Inflammatory macrophage treated with lipopolysaccharide for 4 hours (primary cell): ENCODE results near the gene PTPN22.
A peak's percentile ranks its signal among the peaks of the same experiment; 100 is the strongest.

ENCODE experiments used
- DNase-seq: peaks from one replicate; pipeline ENCODE4 v3.0.0-alpha.2; 2020

The PTPN22 gene

DNA sequence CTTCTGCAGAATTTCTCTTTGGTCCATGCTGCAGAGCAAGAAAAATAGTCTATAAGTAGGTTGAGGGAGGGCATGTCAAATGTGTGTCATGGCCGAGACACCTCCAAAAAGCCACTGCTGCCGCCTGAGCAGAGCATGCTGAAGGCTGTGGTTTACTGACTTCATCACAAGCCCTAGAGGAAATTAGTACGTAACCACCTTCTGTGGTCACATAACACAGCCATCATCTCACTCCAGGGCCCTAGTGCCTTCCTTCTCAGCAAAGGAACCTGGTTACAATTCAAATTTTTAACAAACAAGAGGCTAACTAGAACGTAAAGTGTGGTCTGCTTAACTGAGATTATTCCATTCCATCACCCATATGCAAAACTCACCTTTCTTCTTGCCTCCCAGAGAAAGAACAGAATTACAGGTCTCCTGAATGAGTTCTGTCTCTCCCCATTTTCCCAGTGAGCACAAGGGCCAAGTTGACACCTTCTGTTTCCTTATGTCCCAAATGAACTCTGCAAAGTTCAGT lies at the start of gene PTPN22:
TSS of gene PTPN22 (minus strand) at position 116 of the 517 bp plus-strand sequence.
- peak; percentile 92 for DNase-seq

DNA sequence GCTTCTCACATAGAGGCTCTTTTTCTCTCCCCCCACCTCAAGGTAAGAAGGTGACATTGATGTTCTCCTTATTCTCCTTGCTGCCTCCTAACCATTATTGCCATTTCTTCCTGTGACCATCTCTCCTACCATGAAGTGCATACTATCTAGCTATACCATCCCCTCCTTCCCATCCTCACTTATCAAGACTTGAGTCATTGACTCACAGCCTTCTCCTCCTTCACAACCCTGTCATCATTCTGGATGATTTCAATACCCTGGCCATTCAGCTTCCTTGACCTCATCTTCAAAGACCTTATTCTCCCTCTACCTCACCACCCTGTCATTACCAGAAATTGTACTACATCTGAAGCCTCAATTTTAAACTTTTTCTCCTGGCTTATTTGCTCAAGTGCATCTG lies 46.7 kb upstream of the PTPN22 start:
- DNase-seq, result no peak

DNA sequence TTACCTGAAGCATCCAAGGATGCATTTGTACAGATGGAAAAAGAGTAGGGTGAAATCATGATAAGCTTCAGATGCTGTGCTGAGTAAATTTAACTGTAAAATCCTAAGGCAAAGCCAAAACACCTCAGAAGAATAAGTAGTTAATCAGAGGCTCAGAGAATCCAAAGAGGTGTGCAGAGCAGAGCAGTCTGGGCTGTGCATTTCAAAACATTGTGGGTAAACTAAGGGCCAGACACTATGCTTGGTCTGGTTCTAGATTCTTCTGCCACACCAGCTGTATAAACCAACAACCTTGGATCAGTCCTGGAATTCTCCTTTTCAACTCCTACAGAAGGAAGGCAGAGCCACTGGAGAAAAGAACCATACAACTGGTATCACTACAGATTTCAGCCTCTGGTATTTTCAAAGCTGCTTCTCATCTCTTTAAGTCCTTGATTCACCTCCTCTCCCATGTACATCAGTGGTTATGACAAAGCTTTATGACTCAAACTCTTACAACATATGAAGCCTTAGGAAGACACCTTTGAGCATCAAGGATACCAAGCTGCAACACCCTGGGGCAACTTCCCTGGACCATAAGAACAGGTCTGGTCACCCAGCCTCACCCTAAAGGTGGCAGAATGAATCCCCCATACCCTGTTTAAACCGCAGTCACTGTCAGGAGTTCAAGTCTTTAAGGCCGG lies 46.0 kb upstream of the PTPN22 start:
- no peak for DNase-seq

DNA sequence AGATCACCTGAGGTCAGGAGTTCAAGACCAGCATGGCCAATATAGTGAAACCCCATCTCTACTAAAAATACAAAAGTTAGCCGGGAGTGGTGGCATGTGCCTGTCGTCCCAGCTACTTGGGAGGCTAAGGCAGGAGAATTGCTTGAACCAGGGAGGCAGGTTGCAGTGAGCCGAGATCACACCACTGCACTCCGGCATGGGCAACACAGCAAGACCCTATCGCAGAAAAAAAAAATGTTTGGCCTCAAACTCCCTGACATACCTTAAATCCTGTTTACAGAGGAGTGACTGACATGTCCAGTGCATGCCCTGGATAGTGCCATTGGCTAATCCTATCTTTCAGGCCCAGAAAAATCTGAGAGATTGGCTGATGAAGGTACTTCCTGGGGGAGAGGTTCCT lies 45.5 kb upstream of the PTPN22 start:
- no peak for DNase-seq

DNA sequence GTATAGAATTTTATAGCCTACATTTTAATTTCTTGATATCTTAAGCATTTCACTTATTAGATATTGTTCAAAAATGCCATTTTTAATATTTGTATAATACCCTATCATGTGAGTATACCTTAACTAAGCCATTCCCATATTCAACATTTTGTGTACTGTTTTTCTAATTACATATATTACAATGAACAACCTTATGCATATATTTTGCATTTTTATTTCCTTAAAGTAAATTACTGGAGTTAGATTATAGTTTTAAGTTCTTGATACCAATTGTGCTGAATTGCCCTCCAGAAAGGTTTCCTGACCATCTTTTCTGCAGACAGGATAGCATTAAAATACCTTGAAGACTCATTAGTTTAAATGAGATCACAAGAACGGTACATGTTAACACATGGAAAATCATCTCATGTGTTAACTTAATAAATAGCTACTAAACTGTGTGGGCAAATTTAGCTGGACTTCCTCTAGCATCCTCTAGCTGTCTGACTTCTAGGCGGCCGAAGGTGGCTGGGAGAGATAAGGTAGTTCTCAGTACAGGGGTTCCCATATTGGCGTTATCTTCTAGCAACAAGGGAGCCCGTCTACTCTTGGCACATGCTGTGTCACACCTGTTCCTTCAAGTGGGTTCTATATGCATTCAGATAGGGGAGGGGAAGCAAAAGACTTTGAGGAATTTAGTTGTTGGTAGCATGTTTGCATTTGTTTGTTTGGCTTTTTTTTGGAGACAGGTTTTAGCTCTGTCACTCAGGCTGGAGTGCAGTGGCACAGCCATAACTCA lies 42.6 kb upstream of the PTPN22 start:
- DNase-seq, result no peak

- DNase-seq, result no peak
Measured at GRCh38 chr1:113913312-113913668, 41.8 kb upstream of the PTPN22 start.

DNA sequence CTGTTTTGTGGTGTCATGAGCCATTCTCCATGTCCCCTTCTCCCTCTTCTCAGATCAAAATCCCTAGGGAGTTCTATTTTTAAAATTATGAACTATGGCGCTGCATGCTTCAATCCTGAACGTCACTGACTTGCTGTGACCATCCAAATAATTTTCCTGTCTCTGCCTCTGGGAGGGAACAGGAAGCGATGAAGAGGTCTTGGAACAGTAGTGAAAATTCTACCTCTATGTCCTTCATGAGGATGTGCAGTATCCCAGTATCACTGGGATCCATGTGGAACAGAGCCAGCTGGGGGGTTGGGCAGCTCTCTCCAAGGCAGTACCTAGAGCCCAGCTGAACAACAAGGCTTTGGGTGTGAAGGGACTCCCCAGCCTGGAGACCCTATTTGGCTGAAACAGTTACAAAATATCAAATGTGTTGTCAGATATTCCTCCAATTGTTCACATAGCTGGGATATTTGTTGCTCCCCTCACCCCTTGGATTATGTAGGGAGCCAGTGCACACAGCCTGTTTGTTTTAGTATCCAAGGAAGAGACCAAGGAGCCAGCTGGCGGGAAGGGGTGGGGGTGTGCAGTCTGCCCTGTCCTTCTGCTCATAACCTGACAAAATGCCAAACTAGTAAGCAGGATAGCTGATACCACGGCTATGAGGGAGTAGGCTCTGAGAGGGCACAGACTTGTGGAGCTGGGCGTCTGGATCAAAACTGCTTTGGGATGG lies 41.2 kb upstream of the PTPN22 start:
- DNase-seq, result no peak

- DNase-seq, result no peak
Measured at GRCh38 chr1:113905435-113905861, 33.9 kb upstream of the PTPN22 start.

GRCh38 chr1:113904674-113905434 lies 33.3 kb upstream of the PTPN22 start, which contains the start of the genes AP4B1 and DCLRE1B:
AP4B1 (minus strand) TSS chr1:113904799; CDS start chr1:113904717, 82 bp downstream.
DCLRE1B (plus strand) TSS chr1:113905326; CDS start chr1:113905587, 261 bp downstream.
- DNase-seq, result peak; percentile 100

DNA sequence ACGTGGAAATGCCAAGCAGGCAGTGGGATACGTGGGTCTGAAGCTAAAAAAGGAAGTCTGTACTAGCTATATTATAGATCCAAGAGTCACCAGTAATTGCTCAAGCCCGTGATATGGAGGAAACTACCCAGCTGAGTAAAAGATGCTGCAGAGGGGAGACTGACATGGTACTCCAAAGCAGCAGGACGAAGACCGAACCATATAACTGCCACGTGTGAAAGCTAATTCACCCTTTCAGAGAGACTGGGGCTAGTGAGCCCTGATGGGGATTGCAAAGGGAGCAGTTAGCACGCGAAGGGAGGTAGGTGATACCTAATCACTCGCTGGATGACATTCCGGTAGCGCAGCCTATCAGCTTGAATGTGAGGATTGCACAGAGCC lies 32.8 kb upstream of the PTPN22 start:
- DNase-seq, result peak; percentile 77

GRCh38 chr1:113903501-113904292 lies 32.2 kb upstream of the PTPN22 start:
- DNase-seq, result no peak

DNA sequence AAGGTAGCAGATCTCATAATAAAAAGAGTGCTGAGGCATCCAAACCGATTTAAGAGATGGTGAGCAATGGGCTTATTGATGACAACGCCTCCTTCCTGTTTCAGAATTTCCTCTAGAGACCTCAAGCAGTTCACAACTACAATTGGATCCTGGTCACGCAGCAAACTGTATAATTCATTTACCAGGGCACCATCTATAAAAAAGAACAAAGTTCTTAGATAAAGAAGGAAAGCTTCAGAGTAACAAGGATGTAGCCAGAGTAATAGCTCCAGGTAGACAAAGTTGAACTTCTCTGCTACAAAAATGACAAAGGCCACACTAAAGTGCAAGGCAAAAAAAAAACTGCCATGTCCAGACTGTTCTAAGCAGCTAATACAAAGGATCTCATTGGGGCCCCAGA lies 29.7 kb upstream of the PTPN22 start:
- DNase-seq, result no peak

GRCh38 chr1:113899111-113899510 lies 27.6 kb upstream of the PTPN22 start:
- no peak for DNase-seq

- peak; percentile 31 for DNase-seq
Measured at GRCh38 chr1:113898241-113898814, 26.8 kb upstream of the PTPN22 start.

GRCh38 chr1:113895961-113896360 lies 24.4 kb upstream of the PTPN22 start:
- no peak for DNase-seq

DNA sequence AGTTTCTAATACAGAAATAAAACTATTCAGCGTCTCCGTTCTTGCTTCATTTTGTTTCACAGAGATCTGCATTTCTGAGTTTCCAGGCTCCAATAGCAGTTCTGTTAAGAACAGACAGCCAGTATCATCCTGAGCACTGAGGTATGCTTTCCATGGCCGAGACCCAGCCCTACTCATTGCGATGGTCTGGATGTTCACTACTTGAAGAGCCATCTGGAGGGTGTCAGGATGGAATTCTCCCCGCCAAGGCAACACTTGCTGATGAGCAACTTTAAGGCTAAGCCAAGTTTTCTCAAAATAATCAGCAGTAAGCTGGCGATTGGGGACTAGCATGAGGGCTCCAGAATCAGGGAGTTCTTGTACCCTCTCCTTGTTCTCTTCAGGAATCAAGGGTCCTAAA lies 23.6 kb upstream of the PTPN22 start:
- DNase-seq, result no peak

DNA sequence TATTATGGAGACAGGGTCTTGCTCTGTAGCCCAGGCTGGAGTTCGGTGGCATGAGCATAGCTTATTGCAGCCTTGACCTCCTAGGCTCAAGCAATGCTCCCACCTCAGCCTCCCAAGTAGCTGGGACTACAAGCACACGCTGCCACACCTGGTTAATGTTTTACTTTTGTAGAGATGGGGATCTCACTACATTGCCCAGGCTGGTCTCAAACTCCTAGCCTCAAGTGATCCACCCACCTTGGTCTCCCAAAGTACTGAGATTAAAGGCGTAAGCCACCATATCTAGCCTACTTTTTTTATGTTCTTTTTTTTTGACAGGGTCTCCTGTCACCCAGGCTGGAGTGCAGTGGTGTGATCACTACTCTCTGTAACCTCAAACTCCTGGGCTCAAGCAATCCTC lies 21.8 kb upstream of the PTPN22 start:
- DNase-seq, result no peak

- DNase-seq, result no peak
Measured at GRCh38 chr1:113891631-113892220, 20.2 kb upstream of the PTPN22 start.

GRCh38 chr1:113890816-113891215 lies 19.3 kb upstream of the PTPN22 start:
- DNase-seq, result no peak

DNA sequence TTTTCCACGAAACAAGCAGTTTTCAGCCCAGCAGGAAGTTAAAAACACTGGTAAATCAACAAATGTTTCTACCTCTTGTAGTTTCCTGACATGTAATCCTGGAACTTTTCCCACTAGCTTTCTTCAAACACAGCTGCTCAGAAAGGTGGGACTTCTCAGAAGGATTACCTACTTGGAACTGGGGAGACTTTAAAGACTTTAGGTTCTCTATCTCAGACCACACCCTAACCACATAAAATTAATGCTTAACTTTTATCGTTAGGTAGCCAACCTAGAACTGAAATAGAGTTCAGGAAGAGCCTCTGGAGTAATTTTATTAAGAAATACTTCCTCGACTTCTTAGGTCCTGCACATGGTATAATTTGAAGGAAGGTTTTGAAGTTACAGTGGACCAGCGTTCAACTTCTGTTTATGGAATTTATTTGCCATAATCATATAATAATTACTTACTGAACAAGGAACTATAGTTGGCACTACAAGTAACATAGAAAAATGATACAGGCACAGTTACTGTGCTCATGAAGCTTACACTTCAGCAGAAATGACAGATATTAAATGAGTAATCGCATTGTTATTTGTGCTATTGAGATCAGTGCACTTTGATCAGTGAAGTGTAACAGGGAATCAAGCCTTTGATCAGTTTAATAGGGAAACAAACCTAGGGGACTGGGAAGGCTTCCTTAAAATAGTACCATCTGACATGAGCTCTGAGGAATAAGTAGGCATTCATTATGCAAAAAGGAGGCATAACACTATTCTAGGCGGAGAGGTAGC lies 16.1 kb upstream of the PTPN22 start, which contains the start of gene BCL2L15:
TSS of gene BCL2L15 (minus strand) at position 180 of the 774 bp plus-strand sequence. CDS start 206 bp downstream, outside the sequence.
- DNase-seq, result no peak
